Measurements from ENCODE around the gene NBPF12.

DNA sequence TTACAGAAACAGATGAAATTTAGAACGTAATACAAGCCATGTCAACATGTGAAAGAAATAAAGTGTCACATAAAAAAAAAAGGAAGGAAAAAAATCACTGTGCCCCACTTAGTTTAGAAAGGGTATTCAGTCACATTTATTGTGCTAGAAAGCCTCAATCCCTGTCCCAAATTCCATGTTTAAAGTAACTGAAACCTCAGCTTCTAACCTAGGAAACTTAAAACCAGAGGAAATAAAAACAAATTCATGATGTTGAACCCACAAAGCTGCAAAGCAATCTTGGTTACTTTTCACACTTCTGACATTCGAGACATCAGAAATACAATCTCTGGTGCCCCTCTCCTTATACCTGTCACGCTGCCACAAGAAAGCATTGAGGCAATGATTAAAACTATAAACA lies 101.8 kb downstream of the NBPF12 start:
- TF ChIP-seq, protein P1, sequence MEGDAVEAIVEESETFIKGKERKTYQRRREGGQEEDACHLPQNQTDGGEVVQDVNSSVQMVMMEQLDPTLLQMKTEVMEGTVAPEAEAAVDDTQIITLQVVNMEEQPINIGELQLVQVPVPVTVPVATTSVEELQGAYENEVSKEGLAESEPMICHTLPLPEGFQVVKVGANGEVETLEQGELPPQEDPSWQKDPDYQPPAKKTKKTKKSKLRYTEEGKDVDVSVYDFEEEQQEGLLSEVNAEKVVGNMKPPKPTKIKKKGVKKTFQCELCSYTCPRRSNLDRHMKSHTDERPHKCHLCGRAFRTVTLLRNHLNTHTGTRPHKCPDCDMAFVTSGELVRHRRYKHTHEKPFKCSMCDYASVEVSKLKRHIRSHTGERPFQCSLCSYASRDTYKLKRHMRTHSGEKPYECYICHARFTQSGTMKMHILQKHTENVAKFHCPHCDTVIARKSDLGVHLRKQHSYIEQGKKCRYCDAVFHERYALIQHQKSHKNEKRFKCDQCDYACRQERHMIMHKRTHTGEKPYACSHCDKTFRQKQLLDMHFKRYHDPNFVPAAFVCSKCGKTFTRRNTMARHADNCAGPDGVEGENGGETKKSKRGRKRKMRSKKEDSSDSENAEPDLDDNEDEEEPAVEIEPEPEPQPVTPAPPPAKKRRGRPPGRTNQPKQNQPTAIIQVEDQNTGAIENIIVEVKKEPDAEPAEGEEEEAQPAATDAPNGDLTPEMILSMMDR (IDR thresholded peaks at IDR 0.05) = no peak
- no peak for TF ChIP-seq EZH2 (IDR thresholded peaks at IDR 0.05; ENCODE audit: borderline replicate concordance, insufficient read depth, low read depth, low read length, poor library complexity, severe bottlenecking)

All from B cell (primary cell).